GM10847 (cell line): Measurements from ENCODE around the gene WDR70.

Experiments
- POLR2A ChIP-seq: IDR thresholded peaks from 2 replicates; pipeline ENCODE4 v1.6.1; 2011; ENCODE audit not compliant: insufficient read length; ENCODE audit errors: extremely low read depth

WDR70 gene

DNA sequence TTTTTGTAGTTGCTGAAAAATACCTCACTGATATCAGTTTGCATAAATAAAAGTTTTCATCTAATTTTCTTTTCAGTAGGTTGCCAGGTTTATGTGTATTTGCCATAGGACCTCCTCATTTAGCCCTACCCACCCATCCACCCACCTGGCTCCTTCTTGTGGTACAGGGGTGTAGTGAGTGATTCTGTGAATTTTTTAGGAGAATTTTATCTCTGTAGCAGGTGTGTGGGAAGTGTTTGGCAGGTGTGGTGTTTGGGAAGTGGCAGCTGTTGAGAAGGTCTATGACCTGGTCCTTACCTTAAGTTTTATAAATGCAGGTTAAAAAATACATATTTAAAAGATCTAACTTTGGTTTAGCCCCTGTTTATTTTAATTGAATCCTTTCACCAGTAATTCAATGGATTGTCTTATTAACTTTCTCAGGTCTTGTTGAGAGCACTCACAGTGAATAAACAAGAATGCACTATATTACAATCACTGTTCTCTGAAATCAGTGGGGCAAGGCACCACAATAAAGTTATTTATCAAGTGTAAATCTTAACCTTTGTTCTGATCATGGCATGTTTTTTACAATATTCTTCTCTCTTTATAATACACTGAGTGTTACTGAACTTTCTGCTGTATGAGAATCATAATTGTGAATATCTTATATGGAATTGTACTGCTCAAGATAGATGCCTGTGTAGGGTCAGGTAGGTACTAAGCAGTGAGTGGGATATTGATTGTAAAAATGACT, 189.1 kb downstream of the WDR70 start:
- TF ChIP-seq POLR2A, result no peak

DNA sequence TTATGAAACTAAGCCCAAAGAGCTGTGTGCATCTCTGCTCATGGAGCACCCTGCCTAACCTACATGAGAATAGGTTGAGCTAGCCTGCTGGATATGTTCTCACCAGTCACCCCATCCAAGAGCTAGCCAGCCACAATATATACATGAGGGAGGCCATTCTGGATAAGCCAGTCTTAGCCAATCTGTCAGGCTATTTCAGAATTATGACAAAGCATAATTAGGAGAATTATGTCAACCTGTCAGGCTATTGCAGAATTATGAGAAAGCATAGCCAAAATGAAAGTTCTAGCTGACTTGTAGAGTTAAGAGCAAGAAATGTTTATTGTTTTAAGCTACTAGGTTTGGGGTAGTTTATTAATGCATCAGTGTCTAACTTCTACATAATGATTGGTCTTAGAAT, 189.8 kb downstream of the WDR70 start:
- no peak for TF ChIP-seq POLR2A

DNA sequence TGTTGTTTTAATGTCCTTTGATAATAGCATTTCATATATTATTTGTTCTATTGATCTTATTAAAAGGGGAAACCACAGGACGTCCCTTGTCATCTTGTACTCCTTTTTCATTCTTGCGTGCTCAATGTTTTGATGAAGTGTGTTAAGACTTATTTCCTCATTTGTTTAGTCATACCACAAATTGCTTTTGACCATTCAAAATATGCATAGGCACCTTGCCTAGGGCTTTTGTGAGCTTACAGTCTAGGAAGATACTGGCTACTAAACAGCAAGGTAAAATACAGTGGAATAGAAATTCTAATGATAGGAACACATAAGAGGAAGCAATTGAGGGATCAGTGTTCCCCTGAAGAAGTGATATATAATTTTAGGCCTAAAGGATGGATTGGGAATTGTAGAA, 190.3 kb downstream of the WDR70 start:
- TF ChIP-seq POLR2A, result no peak

DNA sequence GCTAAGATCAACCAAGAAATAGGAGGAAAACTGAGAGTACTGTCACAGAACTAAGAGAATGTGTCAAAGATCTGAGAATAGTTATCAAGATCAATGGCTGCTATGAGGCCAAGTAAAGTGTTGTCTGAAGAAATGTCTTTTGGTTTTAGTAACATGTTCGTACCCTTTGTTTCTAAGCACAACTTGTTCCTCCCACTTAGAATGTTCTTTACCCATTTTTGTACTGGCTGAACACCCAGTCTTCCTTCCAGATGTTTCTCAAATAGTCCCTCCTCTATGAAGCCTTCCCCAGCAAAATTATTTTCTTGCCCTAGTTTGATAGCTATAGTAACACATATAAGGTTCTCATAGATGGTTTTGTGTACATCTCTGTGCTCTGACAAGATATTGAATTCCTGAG, 191.5 kb downstream of the WDR70 start:
- TF ChIP-seq POLR2A, result no peak

DNA sequence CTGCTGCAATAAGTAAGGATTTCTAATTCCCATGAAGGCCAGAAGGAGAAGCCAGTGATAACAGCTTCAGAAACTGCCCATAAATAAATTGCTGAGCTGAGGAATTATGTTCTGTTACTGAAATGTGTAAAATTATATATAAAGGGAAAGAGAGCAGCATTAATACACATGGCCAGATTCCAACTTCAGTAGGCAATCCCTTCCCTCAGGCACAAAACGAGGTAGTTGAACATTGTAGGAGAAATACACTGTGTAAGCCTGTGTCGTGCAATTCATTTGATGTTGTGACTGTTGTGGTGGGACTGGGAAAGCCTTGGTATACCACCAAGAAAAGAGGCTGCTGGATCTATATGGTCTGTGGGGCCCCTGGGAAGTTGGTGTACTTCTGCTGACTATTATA, 192.9 kb downstream of the WDR70 start:
- no peak for TF ChIP-seq POLR2A

DNA sequence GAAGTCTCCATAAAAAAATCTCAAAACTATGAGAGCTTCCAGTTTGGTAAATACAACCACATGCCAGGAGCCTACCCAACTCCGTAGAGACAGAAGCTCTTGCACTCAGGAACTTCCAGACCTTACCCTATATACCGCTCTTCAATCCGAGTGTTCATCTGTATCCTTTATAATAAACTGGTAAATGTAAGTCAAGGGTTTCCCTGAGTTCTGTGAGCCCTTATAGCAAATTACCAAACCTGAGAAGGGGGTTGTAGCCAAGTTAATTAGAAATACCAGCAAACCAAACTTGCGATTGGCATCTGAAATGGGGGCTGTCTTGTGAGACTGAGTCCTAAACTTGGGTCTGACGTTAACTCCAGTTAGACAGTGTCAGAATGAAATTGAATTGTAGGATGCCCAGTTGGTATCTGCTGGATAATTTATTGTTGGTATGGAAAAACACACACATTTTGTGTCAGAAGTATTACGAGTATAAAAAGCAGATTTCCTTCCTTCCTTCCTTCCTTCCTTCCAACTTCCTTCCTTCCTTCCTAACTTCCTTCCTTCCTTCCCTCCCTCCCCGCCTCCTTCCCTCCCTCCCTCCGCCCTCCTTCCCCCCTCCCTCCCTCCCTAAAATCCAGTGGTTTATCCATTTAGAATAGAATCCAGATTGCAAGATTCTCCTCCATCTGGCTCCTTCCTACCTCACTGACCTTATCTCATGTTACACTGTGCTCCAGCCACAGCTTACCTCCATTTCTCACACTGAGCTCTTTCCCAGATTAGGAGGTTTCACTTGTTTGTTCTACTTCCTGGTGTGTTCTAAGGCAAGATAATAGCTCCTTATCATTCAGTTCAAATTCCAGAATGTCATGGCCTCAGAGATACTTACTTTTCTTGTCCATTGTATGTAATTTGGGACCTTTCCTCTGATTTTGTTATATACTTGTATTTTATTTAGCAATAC, 196.7 kb downstream of the WDR70 start:
- no peak for TF ChIP-seq POLR2A

DNA sequence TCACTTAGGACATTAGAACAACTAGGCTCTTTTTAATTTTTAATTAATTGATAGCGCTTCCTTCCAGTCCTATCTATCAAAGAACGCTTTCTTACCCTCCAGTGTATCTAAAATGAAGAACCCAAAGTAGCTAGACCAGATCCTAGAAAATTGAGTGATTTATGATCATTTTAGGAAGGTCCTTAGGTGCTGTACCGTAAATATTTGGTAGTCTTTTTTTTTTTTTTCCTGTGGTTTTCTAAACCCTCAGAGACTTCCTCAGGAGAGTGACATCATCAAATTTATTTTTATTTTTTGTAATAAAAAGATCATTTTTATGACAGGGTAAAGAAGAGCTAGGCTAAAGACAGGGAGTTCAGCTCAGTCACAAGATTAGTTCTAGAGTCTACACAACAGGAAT, 197.4 kb downstream of the WDR70 start:
- TF ChIP-seq POLR2A, result no peak

DNA sequence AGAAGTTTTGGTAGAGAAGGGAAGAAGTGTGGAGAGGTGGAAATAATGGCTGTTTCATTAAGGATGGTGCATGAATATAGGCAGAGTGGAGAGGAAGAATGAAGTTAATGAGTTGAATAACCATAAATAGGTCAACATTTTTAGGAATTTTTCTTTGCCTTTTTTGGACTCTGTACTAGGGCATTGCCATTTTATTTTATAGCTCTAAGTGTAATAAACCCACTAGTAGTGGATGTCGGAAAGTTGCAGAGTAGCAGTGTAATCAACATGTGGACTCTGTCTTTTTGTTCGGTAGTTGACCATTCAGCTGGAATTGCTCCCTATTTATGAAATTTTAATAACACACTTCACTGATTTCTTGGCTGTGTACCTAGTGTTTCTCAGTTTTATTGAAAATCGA, 199.1 kb downstream of the WDR70 start:
- no peak for TF ChIP-seq POLR2A

DNA sequence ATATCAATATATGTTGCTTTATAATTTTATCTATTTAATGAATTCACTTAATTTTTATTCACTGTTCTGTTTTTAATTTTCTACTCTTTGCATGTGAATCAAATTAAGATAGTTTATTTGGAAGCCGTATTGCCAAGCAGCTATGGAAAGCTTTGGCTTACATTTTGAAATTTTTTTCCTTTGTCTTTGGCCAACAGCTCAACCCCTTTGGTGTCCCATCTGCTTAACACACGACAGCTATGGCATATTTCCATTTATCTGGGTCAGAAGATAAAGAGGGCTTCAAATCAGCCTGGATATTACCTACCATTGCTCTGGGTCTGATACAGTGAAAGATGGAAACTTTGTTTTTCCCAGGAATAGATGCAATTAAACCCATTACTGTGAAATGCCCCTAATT, 201.0 kb downstream of the WDR70 start:
- no peak for TF ChIP-seq POLR2A

DNA sequence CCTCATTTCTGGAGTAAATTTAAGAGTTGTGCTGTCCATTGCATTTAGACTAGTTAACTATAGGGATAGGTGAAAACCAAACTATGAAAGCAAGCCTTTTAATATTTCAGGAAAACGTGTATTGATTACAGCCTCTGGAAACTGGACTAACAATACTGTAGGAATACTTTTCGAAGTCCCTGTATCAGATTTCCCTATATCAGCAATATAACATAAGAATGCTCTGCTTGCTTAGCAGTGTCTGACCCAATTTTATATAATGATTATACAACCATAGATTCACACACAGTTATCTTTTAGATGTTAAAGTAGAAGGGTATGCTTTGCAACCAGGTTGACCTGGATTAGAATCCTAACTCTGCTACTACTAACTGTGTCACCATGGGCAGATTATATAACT, 203.1 kb downstream of the WDR70 start:
- no peak for TF ChIP-seq POLR2A

DNA sequence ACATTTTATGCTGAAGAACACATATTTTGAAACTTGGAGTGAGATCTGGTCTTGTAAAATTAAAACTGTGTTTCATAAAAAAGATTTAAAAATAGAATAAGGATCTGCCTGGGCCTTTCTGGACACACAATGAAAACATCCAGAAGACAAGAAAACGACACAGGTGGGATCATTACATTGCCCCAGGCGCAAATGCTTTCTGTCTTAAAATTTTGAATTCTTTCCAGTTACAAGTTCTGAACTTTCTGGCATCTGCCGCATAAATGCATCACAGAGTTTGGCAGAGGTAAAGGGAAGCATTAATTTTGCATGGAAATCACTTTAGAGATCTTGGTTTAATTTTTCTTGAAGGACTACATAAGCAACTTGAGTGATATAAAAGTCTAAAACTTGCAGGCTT, 219.6 kb downstream of the WDR70 start:
- TF ChIP-seq POLR2A, result no peak

DNA sequence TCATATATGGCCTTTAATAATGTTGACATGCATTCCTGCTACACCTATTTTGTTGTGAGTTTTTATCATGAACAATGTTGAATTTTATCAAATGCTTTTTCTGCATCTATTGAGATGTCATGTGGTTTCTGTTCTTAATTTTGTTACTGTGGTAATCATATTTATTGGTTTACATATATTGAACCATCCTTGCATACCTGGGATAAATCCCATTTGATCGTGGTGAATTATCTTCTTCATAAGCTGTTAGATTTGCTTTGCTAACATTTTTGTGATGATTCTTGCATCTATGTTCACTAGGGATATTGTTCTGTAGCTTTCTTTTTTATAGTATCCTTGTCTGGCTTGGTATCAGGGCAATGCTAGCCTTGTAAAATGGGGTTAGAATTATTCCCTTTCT, 222.0 kb downstream of the WDR70 start:
- no peak for TF ChIP-seq POLR2A

DNA sequence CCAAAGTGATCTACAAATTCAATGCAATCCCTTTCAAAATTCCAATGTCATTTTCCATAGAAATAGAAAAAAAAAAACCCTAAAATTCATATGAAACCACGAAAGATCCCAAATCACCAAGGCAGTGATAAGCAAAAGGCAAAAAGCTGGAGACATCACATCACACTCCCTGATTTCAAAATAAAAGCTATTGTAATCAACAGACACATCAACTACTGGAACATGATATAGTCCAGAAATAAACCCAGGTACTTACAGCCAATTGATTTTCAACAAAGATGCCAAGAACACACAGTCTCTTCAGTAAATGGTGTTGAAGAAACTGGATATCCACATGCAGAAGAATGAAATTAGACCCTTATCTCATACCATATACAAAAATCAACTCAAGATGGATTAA, 224.0 kb downstream of the WDR70 start:
- TF ChIP-seq POLR2A, result no peak

DNA sequence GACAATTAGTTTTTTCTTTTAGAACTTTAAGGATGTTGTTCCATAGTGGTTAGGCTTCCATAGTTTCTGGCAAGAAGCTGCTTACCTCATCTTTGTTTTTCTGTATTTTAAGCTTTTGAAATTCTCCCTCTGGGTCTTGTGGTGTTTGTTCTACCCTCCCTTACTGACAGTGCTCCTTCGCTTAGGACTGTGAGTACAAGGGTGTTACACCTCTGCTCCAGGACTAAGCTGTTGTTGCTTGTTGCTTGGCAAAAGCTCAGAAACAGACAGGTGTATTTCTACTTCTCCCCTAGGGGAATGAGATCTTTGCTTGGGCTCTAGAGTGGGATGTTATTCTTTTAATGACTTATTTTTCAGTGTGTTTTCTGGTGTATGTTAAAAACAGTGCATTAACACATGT, 225.2 kb downstream of the WDR70 start:
- TF ChIP-seq POLR2A, result no peak

DNA sequence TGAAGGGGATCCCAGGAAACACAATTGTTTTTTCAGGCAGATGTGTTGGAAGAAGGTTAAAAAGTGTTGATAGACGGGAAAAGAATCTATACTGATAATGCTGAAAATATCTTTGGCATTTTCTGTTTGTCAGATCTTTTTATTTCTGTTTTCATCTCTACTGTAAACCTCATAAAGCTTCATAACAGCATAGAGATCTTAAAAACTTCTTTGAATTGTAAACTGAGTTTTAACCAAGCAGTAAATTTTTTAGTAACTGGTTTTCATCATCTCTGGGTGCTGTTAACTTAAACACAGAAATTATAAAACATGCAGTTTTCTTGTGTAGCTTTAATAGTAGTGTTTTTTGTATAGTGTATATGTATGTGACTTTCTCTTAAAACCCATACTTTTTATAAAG, 227.0 kb downstream of the WDR70 start:
- no peak for TF ChIP-seq POLR2A

DNA sequence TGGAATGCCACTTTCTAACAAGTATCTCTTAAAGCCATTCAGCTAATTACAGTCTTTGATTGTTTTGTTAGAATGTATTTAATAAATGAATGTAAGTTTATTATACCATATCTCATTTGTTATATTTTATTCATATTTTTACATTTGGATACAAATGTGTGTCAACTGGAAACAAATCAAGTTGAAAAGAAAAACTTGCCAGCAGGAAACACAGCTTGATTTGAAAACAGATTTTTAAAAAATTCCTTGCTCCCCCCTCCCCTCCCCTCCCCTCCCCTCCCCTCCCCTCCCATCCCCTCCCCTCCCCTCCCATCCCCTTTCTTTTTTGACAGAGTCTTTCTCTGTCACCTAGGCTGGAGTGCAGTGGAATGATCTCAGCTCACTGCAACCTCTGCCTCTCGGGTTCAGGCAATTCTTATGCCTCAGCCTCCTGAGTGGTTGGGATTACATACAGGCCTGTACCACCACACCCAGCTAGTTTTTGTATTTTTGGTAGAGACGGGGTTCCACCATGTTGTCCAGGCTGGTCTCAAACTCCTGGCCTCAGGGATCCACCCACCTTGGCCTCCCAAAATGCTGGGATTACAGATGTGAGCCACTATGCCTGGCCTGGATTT, 227.6 kb downstream of the WDR70 start:
- TF ChIP-seq POLR2A, result no peak

DNA sequence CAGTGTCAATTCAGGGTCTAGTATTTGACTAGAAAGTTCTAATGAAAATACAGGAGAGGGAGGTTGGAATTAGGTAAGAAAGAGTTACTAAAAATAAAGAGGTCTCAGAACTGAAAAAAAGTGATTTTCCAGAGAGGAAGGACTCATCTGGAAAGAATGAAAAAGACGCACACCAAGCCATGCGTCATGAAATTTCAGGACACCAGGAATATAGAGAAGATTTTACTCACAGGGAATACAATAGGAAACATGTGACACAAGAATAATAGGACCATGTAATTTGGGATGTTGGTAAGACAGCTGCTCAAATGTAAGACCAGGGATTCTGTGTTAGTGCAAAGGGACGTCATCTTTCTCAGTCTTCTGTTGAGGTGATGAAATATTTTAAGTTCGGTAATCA, 236.1 kb downstream of the WDR70 start:
- TF ChIP-seq POLR2A, result no peak

DNA sequence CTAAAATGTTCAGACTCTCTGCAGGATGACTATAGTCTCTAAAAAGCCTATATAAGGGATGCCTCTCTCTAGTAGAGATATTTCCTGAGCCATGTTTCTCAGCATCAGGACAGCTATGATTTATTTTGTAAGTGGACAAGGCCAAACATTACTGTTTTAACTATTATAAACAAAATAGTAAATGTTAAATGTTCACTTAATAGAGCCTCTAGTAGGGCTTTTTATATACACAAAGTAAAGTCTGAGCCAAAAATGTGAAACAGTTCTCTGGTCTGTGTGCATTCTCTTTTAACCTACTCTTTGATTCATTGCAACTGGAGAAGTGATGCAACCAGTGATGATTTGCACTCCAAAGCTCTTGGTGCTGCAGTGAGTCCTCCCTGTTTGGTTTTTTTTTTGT, 240.2 kb downstream of the WDR70 start:
- no peak for TF ChIP-seq POLR2A
